ENCODE measurements around the gene CUEDC1. TPM values are rescaled to one million over a fixed set of nuclear protein-coding genes. Genes with fewer than 3 reads are reported as not detected.

Gene CUEDC1
- total and polyA plus RNA-seq, 9 of the 15 experiments (the other 6 are each of a cell fraction or from before 2014, with no cell fraction given) = 0.20 to 4.1 (median 1.6) TPM; not detected in 1

- TF ChIP-seq, protein P1, sequence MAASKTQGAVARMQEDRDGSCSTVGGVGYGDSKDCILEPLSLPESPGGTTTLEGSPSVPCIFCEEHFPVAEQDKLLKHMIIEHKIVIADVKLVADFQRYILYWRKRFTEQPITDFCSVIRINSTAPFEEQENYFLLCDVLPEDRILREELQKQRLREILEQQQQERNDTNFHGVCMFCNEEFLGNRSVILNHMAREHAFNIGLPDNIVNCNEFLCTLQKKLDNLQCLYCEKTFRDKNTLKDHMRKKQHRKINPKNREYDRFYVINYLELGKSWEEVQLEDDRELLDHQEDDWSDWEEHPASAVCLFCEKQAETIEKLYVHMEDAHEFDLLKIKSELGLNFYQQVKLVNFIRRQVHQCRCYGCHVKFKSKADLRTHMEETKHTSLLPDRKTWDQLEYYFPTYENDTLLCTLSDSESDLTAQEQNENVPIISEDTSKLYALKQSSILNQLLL (CRISPR knock-in tag; IDR thresholded peaks at IDR 0.05; ENCODE audit: borderline replicate concordance) = no peak
- no peak for TF ChIP-seq NR2C1 (IDR thresholded peaks at IDR 0.05)
- TF ChIP-seq NR2C1 (tag; IDR thresholded peaks at IDR 0.05) = no peak
- no peak for TF ChIP-seq ZBTB43 (CRISPR knock-in tag; IDR thresholded peaks at IDR 0.05)
- TF ChIP-seq POLR2H (tag; IDR thresholded peaks at IDR 0.05; ENCODE audit: low read depth) = no peak
- TF ChIP-seq ZNF778 (CRISPR knock-in tag; IDR thresholded peaks at IDR 0.05) = no peak
Measured at GRCh38 chr17:57957886-57958285, 2.7 kb upstream of the CUEDC1 start (continued).

DNA sequence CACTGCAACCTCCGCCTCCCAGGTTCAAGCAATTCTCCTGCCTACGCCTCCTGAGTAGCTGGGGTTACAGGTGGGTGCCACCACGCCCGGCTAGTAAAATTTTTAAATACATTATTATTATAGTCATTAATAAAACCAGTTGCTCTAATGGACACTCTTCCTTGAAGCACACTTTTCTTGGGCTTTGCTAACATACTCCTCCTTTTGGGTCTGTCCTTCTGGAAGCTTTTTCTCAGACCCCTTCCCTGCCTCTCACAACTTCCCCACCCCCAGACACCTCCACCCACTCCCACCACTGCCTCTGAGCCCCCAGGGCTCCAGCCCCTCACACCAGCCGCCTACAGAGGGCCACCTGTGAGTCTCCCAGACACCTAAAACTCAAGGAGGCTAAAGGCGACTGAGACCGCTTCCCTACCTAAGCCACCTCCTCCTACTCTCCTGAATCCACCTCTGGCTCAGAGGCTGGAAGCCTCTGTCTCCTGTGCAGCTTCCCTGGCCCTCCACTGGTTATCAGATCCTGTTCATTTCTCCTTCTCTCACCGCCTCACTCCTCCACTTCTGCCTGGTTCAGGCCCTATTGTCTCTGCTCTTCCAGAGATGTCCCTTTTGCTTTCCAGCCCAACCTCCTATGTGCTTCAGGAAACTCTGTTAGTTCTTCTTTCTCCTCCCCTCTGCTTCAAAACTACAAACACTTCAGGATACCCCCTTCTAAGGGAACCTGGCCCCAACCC, 2.1 kb upstream of the CUEDC1 start:
- Histone ChIP-seq H3K27me3 (ENCODE audit: control insufficient read depth in 2 of 2, insufficient read depth in 2 of 2, low read length in 2 of 2) (peaks cover 30 to 56% of the 10 kb centered on the region in 2 experiments), H3K27ac (ENCODE audit: extremely low read depth, low read depth, low read length) (no peak overlapping the region), H2AFZ (ENCODE audit: low read depth, low read length) (no peak overlapping the region), H3K9me1 (ENCODE audit: control insufficient read depth, insufficient read depth, low read length) (no peaks in the 10 kb centered on the region), H3K79me2 (ENCODE audit: control insufficient read depth, insufficient read depth, low read length) (no peaks in the 10 kb centered on the region), H3K9ac (ENCODE audit: insufficient read depth in 1 of 2, low read depth in 2 of 2, low read length in 2 of 2) (no peak overlapping the region), H3K4me3 (no peak overlapping the region), H3K4me1 (replicated peaks in 1 of 2; ENCODE audit: control insufficient read depth in 2 of 2, insufficient read depth in 2 of 2, low read length in 2 of 2) (peaks cover 0 to 13% of the 10 kb centered on the region in 2 experiments; a peak in 3 of 5 replicates), H3K9me3 (replicated peaks; ENCODE audit: control insufficient read depth, insufficient read depth, low read depth, low read length) (no peaks in the 10 kb centered on the region), H3K4me2 (ENCODE audit: insufficient read depth, low read length) (no peak overlapping the region), H4K20me1 (replicated peaks; ENCODE audit: control insufficient read depth, insufficient read depth, low read length) (no peaks in the 10 kb centered on the region), H3K36me3 (ENCODE audit: control insufficient read depth, insufficient read depth, low read length) (no peaks in the 10 kb centered on the region)
- TF ChIP-seq NR2F6 (CRISPR knock-in tag; IDR thresholded peaks at IDR 0.05) (no peak), SMARCB1 (IDR thresholded peaks at IDR 0.05; ENCODE audit: insufficient read length, low read depth) (no peak), ZNF766 (CRISPR knock-in tag; conservative IDR thresholded peaks at IDR 0.05) (no peak)
- 33% methylated on average over 8 of the region's 8 CpGs for WGBS (ENCODE audit: insufficient coverage, low coverage, missing lambda C conversion rate)
- DNase-seq (ENCODE audit: extremely low read depth in 1 of 4, low spot score in 3 of 4) (no peak), ATAC-seq (no peak), FAIRE-seq (no peak)
- intact Hi-C loops (cut with micrococcal nuclease) = no loop called here
- ChIA-PET POLR2A (interaction anchor here (0.5 to 0.7 kb wide), 3 partner anchors 29 to 1429 kb away, joined by 3 read pairs; no protein-coding TSS in a partner anchor), CTCF (ENCODE audit: low intra/inter-chr PET ratio) (no interaction called here)
- no TSS peak for BruUV-seq (replicated peaks)
- in situ Hi-C loops (cut with MboI) = no loop called here
